Activated CD8-positive, alpha-beta T cell treated with anti-CD3 and anti-CD28 coated beads for 36 hours (primary cell): ENCODE data around the gene SLC12A1. TPM values are rescaled to one million over a fixed set of nuclear protein-coding genes. Genes with fewer than 3 reads are reported as not detected.
A peak's percentile ranks its signal among the peaks of the same experiment; 100 is the strongest.

Source experiments
- ATAC-seq: fragments of 200-7000 bp; cut with Tn5 transposase; one replicate; pipeline ENCODE4 v1.10.0; 2021; ENCODE audit warnings: mild to moderate bottlenecking, moderate library complexity
- CTCF ChIA-PET: fragments of 350-600 bp; sonication (Branson Sonifier 250); formaldehyde crosslinking; loops from one replicate; lab custom pipeline; 2021; ENCODE audit warnings: antibody characterized with exemption; lab: Charles Lee
- POLR2A ChIA-PET: fragments of 350-600 bp; sonication (Branson Sonifier 250); formaldehyde crosslinking; loops from one replicate; lab custom pipeline; 2021; ENCODE audit warnings: antibody characterized with exemption; lab: Charles Lee
- DNase-seq: peaks from one replicate; pipeline ENCODE4 v3.0.0-alpha.2; 2020
- H3K27ac Mint-ChIP-seq: one replicate; pipeline ENCODE4 v1.8.0; 2021; ENCODE audit warnings: mild to moderate bottlenecking, mixed read lengths
- H3K27me3 Mint-ChIP-seq: one replicate; pipeline ENCODE4 v1.8.0; 2021; ENCODE audit warnings: mixed read lengths
- H3K36me3 Mint-ChIP-seq: one replicate; pipeline ENCODE4 v1.8.0; 2021; ENCODE audit warnings: low read depth, mixed read lengths
- H3K4me1 Mint-ChIP-seq: one replicate; pipeline ENCODE4 v1.8.0; 2021; ENCODE audit warnings: low read depth, mixed read lengths
- H3K4me3 Mint-ChIP-seq: one replicate; pipeline ENCODE4 v1.8.0; 2021; ENCODE audit warnings: mild to moderate bottlenecking, moderate library complexity, mixed read lengths
- H3K9me3 Mint-ChIP-seq: one replicate; pipeline ENCODE4 v1.8.0; 2021; ENCODE audit warnings: mixed read lengths
- CTCF ChIP-seq: fragments of 200-600 bp; IDR thresholded peaks from one replicate; pipeline ENCODE4 v1.8.0; 2022; ENCODE audit warnings: antibody characterized with exemption, mild to moderate bottlenecking
- intact Hi-C: fragments of 100-400 bp; cut with micrococcal nuclease; formaldehyde crosslinking; loops from one replicate; pipeline ENCODE4 v1.10.0; 2022
- total RNA-seq, 2 experiments: library from RNA; stranded (reverse); gene quantifications; one replicate each; pipeline ENCODE4 v1.2.3, GENCODE V29; 2021

SLC12A1 gene
- total RNA-seq, 2 experiments from 2014 or later: not detected

DNA sequence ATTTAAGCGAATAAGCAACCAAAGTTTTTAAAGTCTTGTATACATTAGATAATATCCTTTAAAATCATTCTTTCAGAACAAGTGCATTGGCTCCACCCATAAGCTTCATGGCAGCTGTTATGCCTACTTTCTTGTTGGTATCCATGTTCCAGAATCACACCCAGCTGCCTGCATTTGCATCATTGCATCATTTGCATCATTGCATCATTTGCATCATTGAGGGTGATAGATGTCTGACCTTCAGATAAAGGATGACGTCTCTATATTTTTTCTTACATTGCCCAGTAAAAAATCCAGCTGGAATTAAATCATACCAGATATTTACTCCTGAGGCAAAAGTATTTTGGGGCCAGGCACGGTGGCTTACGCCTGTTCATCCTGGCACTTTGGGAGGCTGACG is 42.3 kb downstream of the SLC12A1 start:
- ATAC-seq: no peak
- Mint-ChIP-seq H3K27ac (no peak overlapping the region), H3K27me3 (peaks cover 5% of the 10 kb centered on the region), H3K9me3 (no peaks in the 10 kb centered on the region), H3K36me3 (no peaks in the 10 kb centered on the region), H3K4me3 (no peak overlapping the region), H3K4me1 (no peaks in the 10 kb centered on the region)
- POLR2A ChIA-PET: no interaction called here
- TF ChIP-seq CTCF: no peak
- no peak for DNase-seq
- intact Hi-C loops: no loop called here
- CTCF ChIA-PET: no interaction called here

DNA sequence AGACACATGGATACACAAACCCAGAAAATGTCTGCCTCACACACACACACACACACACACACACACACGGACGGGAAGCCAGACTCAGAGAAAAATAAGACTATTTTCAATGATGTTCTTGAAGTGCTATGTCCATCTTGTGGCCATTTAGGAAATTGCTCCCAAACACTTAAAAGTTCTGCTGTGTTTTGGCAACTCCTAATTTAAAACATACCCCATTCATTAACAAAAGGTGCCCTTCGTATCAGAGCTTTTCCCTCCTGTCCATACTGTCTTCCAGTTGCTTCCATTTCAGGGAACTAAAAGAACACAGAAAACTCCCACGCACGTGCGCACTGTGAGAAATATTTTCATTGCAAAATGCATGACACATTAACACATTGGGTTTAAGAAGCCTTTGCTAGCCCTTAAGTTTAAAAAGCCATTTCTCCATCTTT is 44.6 kb downstream of the SLC12A1 start:
- Mint-ChIP-seq H3K4me1 (no peaks in the 10 kb centered on the region), H3K27me3 (peaks cover 5% of the 10 kb centered on the region), H3K4me3 (no peak overlapping the region), H3K27ac (no peak overlapping the region), H3K9me3 (no peaks in the 10 kb centered on the region), H3K36me3 (no peaks in the 10 kb centered on the region)
- TF ChIP-seq CTCF: peak; percentile 66
- no peak for ATAC-seq
- ChIA-PET POLR2A (no interaction called here), CTCF (interaction anchor here (0.7 to 1.9 kb wide), 3 partner anchors 11 to 63 kb away, joined by 3 to 6 read pairs (median 4); no protein-coding TSS in a partner anchor)
- DNase-seq: peak; percentile 43
- intact Hi-C loops: loop anchor here (10.0 kb wide), 1 partner anchor 146 kb away; no protein-coding TSS in a partner anchor

GRCh38 chr15:48253172-48253571 is 47.1 kb downstream of the SLC12A1 start:
- POLR2A ChIA-PET: no interaction called here
- H3K4me1 Mint-ChIP-seq: no peaks in the 10 kb centered on the region
- H3K4me3 Mint-ChIP-seq: no peak overlapping the region
- H3K27me3 Mint-ChIP-seq: peaks cover 5% of the 10 kb centered on the region
- H3K36me3 Mint-ChIP-seq: no peaks in the 10 kb centered on the region
- no peak for TF ChIP-seq CTCF
- ATAC-seq: no peak
- H3K27ac Mint-ChIP-seq: no peak overlapping the region
- intact Hi-C loops: loop anchor here (10.0 kb wide), 1 partner anchor 148 kb away; no protein-coding TSS in a partner anchor
- H3K9me3 Mint-ChIP-seq: no peaks in the 10 kb centered on the region
- DNase-seq: no peak
- CTCF ChIA-PET: no interaction called here

- intact Hi-C loops: no loop called here
- no peak overlapping the region for H3K27ac Mint-ChIP-seq
- H3K27me3 Mint-ChIP-seq: peaks cover 1% of the 10 kb centered on the region
- CTCF ChIA-PET: interaction anchor here (2.7 kb wide), 1 partner anchor 21 kb away, joined by 8 read pairs; no protein-coding TSS in a partner anchor
- peaks cover 2% of the 10 kb centered on the region for H3K4me1 Mint-ChIP-seq
- no peak for TF ChIP-seq CTCF
- no peaks in the 10 kb centered on the region for H3K9me3 Mint-ChIP-seq
- no peaks in the 10 kb centered on the region for H3K36me3 Mint-ChIP-seq
- H3K4me3 Mint-ChIP-seq: no peak overlapping the region
- POLR2A ChIA-PET: no interaction called here
- ATAC-seq (no peak), DNase-seq (no peak)
These were observed 59.0 kb downstream of the SLC12A1 start for GRCh38 chr15:48265135-48265534.

DNA sequence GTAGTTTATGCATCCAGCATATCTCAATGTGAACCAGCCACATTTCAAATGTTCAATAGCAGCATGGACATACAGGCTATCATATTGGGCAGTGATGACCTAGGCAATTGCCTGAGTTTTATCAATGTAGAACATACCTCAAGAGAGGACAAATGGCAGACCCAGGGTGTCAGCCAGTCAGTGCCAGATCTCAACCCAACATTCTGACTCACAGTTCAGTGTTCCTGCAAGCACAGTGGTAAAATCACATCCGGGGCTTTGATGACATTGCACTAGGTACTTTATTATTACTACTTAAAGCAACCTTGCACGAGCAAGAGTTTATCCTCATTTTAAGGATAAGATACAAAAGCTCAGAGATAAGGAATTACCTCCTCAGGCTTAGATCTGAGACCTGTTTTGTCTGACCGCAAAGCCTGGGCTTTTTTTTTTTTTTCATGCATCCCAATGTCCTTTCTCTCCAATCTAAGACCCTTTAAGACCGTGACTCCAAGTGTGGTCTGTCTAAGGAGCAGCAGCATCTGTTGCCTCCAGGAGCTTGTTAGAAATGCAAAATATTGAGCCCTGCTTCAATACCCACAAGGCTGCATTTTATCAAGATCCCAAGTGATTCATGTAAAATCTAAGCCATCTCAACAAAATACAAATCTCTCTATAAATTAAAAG is 60.1 kb downstream of the SLC12A1 start:
- DNase-seq: peak; percentile 7
- no peaks in the 10 kb centered on the region for H3K36me3 Mint-ChIP-seq
- H3K4me3 Mint-ChIP-seq: no peak overlapping the region
- ChIA-PET POLR2A (no interaction called here), CTCF (interaction anchor here (2.7 kb wide), 1 partner anchor 20 kb away, joined by 8 read pairs; no protein-coding TSS in a partner anchor)
- no peak overlapping the region for H3K27ac Mint-ChIP-seq
- no peaks in the 10 kb centered on the region for H3K9me3 Mint-ChIP-seq
- TF ChIP-seq CTCF: no peak
- ATAC-seq: peak; percentile 45
- intact Hi-C loops: no loop called here
- H3K4me1 Mint-ChIP-seq: peaks cover 2% of the 10 kb centered on the region
- peaks cover 1% of the 10 kb centered on the region for H3K27me3 Mint-ChIP-seq
